ENCODE data around the gene SLCO4A1. TPM values are rescaled to one million over a fixed set of nuclear protein-coding genes. Genes with fewer than 3 reads are reported as not detected.

The SLCO4A1 gene
- total RNA-seq, 1 donor from 2014 or later, result 45.9 TPM

DNA sequence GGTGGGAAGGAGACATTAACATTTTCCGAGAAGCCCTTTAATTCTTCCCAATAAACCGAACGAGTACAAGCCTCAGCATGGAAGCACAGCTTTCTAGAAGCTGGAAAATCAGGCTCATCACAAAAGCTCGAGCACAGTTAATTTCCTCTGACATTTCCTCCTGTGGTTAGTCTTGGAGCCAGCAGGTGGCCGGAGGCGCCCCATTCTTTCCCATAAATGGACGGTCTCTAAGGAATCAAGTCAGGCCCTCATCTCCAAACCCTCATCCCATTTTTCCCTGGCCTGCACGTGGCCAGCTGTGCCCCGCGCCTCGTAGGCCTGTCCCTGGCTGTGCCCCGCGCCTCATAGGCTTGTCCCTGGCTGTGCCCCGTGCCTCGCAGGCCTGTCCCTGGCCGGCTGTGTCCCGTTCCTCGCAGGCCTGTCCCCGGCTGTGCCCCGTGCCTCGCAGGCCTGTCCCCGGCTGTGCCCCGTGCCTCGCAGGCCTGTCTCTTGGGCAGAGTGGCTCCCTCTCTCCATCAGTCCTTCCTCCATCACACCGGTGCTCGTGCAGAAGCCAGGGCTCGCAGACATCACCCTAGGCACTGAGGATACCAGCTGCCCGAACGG lies 46.7 kb downstream of the SLCO4A1 start:
- no peak for TF ChIP-seq POLR2A (IDR thresholded peaks at IDR 0.05)
- TF ChIP-seq, protein P1, sequence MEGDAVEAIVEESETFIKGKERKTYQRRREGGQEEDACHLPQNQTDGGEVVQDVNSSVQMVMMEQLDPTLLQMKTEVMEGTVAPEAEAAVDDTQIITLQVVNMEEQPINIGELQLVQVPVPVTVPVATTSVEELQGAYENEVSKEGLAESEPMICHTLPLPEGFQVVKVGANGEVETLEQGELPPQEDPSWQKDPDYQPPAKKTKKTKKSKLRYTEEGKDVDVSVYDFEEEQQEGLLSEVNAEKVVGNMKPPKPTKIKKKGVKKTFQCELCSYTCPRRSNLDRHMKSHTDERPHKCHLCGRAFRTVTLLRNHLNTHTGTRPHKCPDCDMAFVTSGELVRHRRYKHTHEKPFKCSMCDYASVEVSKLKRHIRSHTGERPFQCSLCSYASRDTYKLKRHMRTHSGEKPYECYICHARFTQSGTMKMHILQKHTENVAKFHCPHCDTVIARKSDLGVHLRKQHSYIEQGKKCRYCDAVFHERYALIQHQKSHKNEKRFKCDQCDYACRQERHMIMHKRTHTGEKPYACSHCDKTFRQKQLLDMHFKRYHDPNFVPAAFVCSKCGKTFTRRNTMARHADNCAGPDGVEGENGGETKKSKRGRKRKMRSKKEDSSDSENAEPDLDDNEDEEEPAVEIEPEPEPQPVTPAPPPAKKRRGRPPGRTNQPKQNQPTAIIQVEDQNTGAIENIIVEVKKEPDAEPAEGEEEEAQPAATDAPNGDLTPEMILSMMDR (IDR thresholded peaks at IDR 0.05), result no peak
- TF ChIP-seq POLR2AphosphoS5 (IDR thresholded peaks at IDR 0.05; ENCODE audit: insufficient read depth in 1 of 2, low read depth in 1 of 2), result no peak
- Histone ChIP-seq H3K27me3 (no peaks in the 10 kb centered on the region), H3K4me3 (no peak overlapping the region), H3K4me1 (peaks cover 7% of the 10 kb centered on the region), H3K27ac (no peak overlapping the region), H3K36me3 (no peaks in the 10 kb centered on the region), H3K9me3 (no peaks in the 10 kb centered on the region)
- no peak for DNase-seq (ENCODE audit: extremely low spot score in 2 of 2)
- intact Hi-C loops (cut with DNase I), result no loop called here

DNA sequence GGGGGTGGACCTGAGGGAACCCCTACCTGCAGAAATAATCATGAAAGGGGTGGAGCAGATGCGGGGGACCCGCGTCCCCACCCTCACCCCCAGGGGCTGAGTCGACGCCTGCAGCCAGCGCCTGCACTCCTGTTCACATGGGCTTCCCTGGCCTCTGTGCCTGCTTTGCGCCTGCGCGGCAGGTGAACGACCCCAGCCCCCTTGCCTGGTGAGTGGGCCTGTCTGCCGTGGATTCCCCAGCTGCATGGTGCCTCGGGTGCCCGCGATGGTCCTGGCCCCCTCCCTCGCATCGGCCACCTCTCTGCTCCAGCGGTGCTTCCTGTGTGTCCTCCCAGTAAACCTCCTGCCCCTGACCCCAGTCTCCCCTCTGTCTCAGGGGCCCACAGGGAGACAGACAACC lies 47.6 kb downstream of the SLCO4A1 start:
- Histone ChIP-seq H3K4me1 (peaks cover 7% of the 10 kb centered on the region), H3K9me3 (no peaks in the 10 kb centered on the region), H3K27me3 (no peaks in the 10 kb centered on the region), H3K36me3 (no peaks in the 10 kb centered on the region), H3K27ac (no peak overlapping the region), H3K4me3 (no peak overlapping the region)
- TF ChIP-seq POLR2A (IDR thresholded peaks at IDR 0.05), result no peak
- DNase-seq (ENCODE audit: extremely low spot score in 2 of 2), result no peak
- intact Hi-C loops (cut with DNase I), result no loop called here

DNA sequence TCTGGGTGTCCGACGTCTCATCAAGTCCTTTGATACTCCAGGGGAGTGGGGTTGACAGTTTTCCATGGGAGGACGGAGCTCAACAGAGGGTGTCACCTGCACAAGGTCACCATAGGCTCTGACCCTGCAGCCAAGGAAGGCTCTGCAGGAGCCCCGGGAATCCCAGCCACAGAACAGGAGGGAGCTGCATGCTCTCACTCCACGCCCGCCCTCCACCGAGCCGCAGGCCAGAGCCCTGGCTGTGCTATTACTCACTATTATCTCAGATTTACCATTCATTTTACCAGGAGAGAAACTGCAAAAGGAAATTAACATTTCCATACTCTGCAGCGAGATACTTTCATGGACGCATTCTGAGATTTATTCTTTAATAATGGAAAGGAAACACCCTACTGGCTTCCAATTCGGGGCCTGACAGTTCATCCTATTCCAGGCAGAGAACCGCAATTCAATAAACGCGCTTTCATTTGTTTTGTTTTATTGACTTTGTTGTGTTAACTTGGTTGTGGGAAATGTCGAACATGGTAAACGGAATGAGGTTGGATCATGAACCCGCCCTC lies 48.0 kb downstream of the SLCO4A1 start:
- no peak overlapping the region for H3K27ac ChIP-seq
- DNase-seq (ENCODE audit: extremely low spot score in 2 of 2), result no peak
- TF ChIP-seq POLR2A (IDR thresholded peaks at IDR 0.05) (no peak), POLR2AphosphoS5 (IDR thresholded peaks at IDR 0.05; ENCODE audit: insufficient read depth in 1 of 2, low read depth in 1 of 2) (no peak)
- TF ChIP-seq, protein P1 (IDR thresholded peaks at IDR 0.05), result no peak
- intact Hi-C loops (cut with DNase I), result no loop called here
- H3K4me1 ChIP-seq, result peaks cover 7% of the 10 kb centered on the region
- no peaks in the 10 kb centered on the region for H3K27me3 ChIP-seq
- no peak overlapping the region for H3K4me3 ChIP-seq
- no peaks in the 10 kb centered on the region for H3K9me3 ChIP-seq
- no peaks in the 10 kb centered on the region for H3K36me3 ChIP-seq

DNA sequence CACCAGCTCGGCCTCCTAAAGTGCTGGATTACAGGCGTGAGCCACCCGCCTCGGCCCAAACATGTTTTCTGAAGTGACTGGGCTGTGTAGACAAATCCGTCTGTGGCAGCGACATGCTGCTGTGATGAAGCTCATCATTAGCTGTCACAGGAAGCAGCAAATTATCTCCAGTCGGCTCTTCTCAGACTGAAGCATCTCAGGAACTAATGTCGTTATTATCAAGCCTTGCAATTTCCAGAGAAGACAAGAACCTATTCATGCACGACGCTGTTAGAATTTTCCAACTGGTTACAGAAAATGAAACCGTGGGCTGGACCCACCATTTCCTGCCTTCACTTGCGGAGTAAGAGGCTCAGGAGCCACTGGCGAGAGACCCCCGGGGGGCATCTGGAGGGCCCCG lies 49.2 kb downstream of the SLCO4A1 start:
- Histone ChIP-seq H3K4me3 (no peak overlapping the region), H3K9me3 (no peaks in the 10 kb centered on the region), H3K36me3 (no peaks in the 10 kb centered on the region), H3K27me3 (no peaks in the 10 kb centered on the region), H3K4me1 (peaks cover 7% of the 10 kb centered on the region), H3K27ac (no peak overlapping the region)
- intact Hi-C loops (cut with DNase I), result no loop called here
- DNase-seq (ENCODE audit: extremely low spot score in 2 of 2), result no peak
- TF ChIP-seq POLR2A (IDR thresholded peaks at IDR 0.05) (no peak), POLR2AphosphoS5 (IDR thresholded peaks at IDR 0.05; ENCODE audit: insufficient read depth in 1 of 2, low read depth in 1 of 2) (no peak)
- TF ChIP-seq, protein P1 (IDR thresholded peaks at IDR 0.05), result no peak

DNA sequence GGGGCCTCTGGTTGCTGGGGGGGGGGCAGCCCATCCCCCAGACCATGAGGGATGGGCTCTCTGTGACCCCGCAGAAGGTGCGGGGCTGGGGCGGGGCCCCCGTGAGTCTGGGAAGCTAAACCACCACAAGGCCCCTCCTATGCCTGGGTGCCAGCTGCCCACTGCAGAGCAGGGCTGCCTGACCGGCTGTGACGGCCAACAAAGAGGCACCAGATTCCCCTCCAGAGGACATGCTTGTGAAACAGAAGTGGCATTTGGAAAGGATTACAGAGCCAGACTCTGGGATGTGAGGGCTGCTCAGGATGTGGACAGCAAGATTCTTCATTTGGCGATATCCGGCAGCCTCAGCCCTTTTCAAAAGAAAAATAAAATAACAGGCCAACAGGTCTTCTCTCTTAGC lies 49.9 kb downstream of the SLCO4A1 start:
- Histone ChIP-seq H3K27ac (no peak overlapping the region), H3K9me3 (no peaks in the 10 kb centered on the region), H3K27me3 (no peaks in the 10 kb centered on the region), H3K4me3 (no peak overlapping the region), H3K4me1 (peaks cover 7% of the 10 kb centered on the region), H3K36me3 (no peaks in the 10 kb centered on the region)
- no peak for DNase-seq (ENCODE audit: extremely low spot score in 2 of 2)
- intact Hi-C loops (cut with DNase I), result no loop called here
- TF ChIP-seq POLR2AphosphoS5 (IDR thresholded peaks at IDR 0.05; ENCODE audit: insufficient read depth in 1 of 2, low read depth in 1 of 2), result no peak
- no peak for TF ChIP-seq POLR2A (IDR thresholded peaks at IDR 0.05)
- TF ChIP-seq, protein P1 (IDR thresholded peaks at IDR 0.05), result no peak

All from vagina (tissue), 2 donors.